Uterus (tissue), 2 donors: ENCODE results near the gene PSAPL1.

Experiments
- POLR2A ChIP-seq, 2 donors: fragments of 450-650 bp; IDR thresholded peaks; one replicate each; pipeline ENCODE4 v1.6.1; 2016; ENCODE audit warnings: antibody characterized with exemption in 2 of 2, mild to moderate bottlenecking in 1 of 2, moderate library complexity in 1 of 2
- TF ChIP-seq, protein P1 (sequence below), 4 experiments: fragments of 200-600 bp in 2 of 4; fragments of 450-650 bp in 2 of 4; sonication (generic) in 2 of 4; IDR thresholded peaks; one replicate each; pipeline ENCODE4 v1.5.1; 2016 to 2019; ENCODE audit warnings: antibody characterized with exemption in 4 of 4, mild to moderate bottlenecking in 2 of 4, moderate library complexity in 1 of 4

DNA sequence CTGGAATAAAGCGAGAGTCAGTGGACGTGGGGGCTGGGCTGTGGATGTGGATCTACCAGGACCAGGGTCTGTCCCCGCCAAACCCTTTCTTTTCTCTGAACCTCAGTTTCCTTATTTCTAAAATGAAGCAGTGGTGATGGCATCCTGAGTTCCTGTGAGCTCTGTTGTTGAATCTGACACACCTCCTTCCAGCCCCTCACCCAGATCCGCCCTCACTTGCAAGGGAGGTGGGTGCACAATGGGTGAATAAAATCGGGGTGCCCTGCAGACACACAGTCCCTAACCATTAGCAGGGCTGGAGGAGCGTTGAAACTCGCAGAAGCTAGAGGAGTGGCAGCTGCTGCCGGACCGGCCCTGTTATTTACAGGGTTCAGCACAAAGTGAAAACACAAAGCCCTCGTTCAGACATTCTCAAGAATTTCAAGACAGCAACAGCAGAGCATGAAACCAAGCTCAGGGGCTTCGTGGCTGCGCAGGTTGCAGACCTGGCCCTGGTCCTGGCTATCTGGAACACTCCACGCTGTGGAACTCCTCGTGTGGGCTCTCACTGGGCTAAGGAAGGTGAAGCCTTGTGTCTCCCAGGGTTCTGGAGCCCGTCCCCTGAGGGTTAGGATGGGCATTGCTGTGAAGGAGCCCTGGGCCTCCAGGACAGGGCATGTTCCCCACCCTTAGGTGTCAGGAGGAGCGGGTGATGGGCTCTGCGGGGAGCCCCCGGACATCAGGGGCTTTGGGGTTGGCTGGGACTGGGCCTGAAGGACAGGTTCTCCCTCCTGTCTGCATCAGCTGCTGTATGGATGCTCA is 42.9 kb downstream of the PSAPL1 start:
- TF ChIP-seq, protein P1, sequence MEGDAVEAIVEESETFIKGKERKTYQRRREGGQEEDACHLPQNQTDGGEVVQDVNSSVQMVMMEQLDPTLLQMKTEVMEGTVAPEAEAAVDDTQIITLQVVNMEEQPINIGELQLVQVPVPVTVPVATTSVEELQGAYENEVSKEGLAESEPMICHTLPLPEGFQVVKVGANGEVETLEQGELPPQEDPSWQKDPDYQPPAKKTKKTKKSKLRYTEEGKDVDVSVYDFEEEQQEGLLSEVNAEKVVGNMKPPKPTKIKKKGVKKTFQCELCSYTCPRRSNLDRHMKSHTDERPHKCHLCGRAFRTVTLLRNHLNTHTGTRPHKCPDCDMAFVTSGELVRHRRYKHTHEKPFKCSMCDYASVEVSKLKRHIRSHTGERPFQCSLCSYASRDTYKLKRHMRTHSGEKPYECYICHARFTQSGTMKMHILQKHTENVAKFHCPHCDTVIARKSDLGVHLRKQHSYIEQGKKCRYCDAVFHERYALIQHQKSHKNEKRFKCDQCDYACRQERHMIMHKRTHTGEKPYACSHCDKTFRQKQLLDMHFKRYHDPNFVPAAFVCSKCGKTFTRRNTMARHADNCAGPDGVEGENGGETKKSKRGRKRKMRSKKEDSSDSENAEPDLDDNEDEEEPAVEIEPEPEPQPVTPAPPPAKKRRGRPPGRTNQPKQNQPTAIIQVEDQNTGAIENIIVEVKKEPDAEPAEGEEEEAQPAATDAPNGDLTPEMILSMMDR (IDR thresholded peaks at IDR 0.05), result no peak
- no peak for TF ChIP-seq POLR2A (IDR thresholded peaks at IDR 0.05)
